ENCODE results near the gene ORC6.

ORC6 gene

GRCh38 chr16:46719528-46719927 is 30.1 kb downstream of the ORC6 start:
- Histone ChIP-seq H3K36me3 (ENCODE audit: insufficient read depth, low read length) (no peaks in the 10 kb centered on the region), H3K9me2 (ENCODE audit: low read depth, low read length) (no peaks in the 10 kb centered on the region)
- TF ChIP-seq, protein P1, sequence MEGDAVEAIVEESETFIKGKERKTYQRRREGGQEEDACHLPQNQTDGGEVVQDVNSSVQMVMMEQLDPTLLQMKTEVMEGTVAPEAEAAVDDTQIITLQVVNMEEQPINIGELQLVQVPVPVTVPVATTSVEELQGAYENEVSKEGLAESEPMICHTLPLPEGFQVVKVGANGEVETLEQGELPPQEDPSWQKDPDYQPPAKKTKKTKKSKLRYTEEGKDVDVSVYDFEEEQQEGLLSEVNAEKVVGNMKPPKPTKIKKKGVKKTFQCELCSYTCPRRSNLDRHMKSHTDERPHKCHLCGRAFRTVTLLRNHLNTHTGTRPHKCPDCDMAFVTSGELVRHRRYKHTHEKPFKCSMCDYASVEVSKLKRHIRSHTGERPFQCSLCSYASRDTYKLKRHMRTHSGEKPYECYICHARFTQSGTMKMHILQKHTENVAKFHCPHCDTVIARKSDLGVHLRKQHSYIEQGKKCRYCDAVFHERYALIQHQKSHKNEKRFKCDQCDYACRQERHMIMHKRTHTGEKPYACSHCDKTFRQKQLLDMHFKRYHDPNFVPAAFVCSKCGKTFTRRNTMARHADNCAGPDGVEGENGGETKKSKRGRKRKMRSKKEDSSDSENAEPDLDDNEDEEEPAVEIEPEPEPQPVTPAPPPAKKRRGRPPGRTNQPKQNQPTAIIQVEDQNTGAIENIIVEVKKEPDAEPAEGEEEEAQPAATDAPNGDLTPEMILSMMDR (IDR thresholded peaks at IDR 0.05; ENCODE audit: low read length) = no peak
- no peak for TF ChIP-seq EZH2 (IDR thresholded peaks at IDR 0.05; ENCODE audit: borderline replicate concordance, low read length)

DNA sequence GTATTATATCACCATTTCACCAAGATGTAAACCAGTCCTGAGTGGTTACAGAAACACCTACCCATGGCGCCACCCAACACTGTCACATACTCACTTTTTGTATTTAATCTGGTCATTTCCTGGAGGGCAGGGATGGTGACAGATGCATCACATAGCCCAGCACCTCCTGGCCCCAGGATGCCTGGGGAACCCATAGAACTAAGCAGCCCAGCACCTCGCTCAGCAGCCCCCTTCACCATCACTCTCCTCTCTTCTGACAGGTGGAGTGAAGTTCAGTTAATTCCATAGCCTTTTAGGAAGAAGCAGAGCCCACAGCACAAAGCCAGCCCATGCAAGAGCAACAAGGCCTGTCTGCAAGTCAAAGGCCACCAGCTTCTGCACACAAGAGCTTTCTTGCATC is 31.2 kb downstream of the ORC6 start:
- H3K79me2 ChIP-seq (ENCODE audit: insufficient read depth, low read length) = no peaks in the 10 kb centered on the region

More at GRCh38 chr16:46719528-46719927, 30.1 kb downstream of the ORC6 start:
- Histone ChIP-seq H3K4me2 (ENCODE audit: low read length) (no peak overlapping the region), H3K9me3 (ENCODE audit: low read length) (peaks cover 3% of the 10 kb centered on the region), H3F3A (ENCODE audit: insufficient read depth, low read length) (no peaks in the 10 kb centered on the region), H2AFZ (ENCODE audit: low read length) (no peak overlapping the region), H3K4me1 (ENCODE audit: insufficient read depth, low read length, severe bottlenecking) (peaks cover 29% of the 10 kb centered on the region), H3K27ac (ENCODE audit: low read depth, low read length, poor library complexity, severe bottlenecking) (no peak overlapping the region), H4K20me1 (ENCODE audit: insufficient read depth, low read length) (no peaks in the 10 kb centered on the region), H3K9ac (ENCODE audit: low read length) (no peak overlapping the region), H3K4me3 (ENCODE audit: low read depth, low read length, poor library complexity, severe bottlenecking) (no peak overlapping the region), H3K79me2 (ENCODE audit: insufficient read depth, low read length) (no peaks in the 10 kb centered on the region), H3K27me3 (ENCODE audit: insufficient read depth, low read length) (no peaks in the 10 kb centered on the region)

DNA sequence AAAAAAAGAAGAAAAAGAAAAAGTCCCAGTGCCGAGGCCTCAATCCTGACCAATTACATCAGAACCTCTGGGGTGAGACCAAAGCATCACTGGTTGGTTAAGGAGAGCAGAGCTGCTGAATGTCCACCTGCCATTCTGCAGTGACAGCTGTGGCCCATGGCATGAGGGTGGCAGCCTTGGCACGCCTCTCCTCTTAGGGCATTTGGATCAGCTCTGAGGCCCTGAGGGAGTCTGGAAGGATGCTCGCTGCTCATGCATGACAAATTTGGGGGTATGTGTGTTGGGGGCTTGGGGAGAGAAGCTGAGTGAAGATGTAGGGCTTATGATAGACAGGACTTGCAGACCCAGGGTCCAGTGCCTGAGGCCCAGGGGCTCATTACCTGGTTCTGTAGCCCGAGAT is 32.4 kb downstream of the ORC6 start:
- no peak overlapping the region for H3K4me3 ChIP-seq (ENCODE audit: low read depth, low read length, poor library complexity, severe bottlenecking)
- H3K79me2 ChIP-seq (ENCODE audit: insufficient read depth, low read length) = no peaks in the 10 kb centered on the region
- no peaks in the 10 kb centered on the region; the same call in 1 of the 2 replicates for H3K36me3 ChIP-seq (ENCODE audit: insufficient read depth, low read length)
- H3F3A ChIP-seq (ENCODE audit: insufficient read depth, low read length) = no peaks in the 10 kb centered on the region
- H3K9ac ChIP-seq (ENCODE audit: low read length) = no peak overlapping the region
- H4K20me1 ChIP-seq (ENCODE audit: insufficient read depth, low read length) = no peaks in the 10 kb centered on the region
- no peaks in the 10 kb centered on the region for H3K9me2 ChIP-seq (ENCODE audit: low read depth, low read length)
- H2AFZ ChIP-seq (ENCODE audit: low read length) = no peak overlapping the region
- no peak overlapping the region for H3K27ac ChIP-seq (ENCODE audit: low read depth, low read length, poor library complexity, severe bottlenecking)
- no peak overlapping the region for H3K4me2 ChIP-seq (ENCODE audit: low read length)
- TF ChIP-seq, protein P1 (IDR thresholded peaks at IDR 0.05; ENCODE audit: low read length) = no peak
- no peak for TF ChIP-seq EZH2 (IDR thresholded peaks at IDR 0.05; ENCODE audit: borderline replicate concordance, low read length)
- peaks cover 4% of the 10 kb centered on the region for H3K9me3 ChIP-seq (ENCODE audit: low read length)
- no peaks in the 10 kb centered on the region for H3K27me3 ChIP-seq (ENCODE audit: insufficient read depth, low read length)
- peaks cover 13% of the 10 kb centered on the region for H3K4me1 ChIP-seq (ENCODE audit: insufficient read depth, low read length, severe bottlenecking)

More for the DNA sequence above, 31.2 kb downstream of the ORC6 start:
- H3K9me2 ChIP-seq (ENCODE audit: low read depth, low read length) = no peaks in the 10 kb centered on the region
- H2AFZ ChIP-seq (ENCODE audit: low read length) = no peak overlapping the region
- H3F3A ChIP-seq (ENCODE audit: insufficient read depth, low read length) = no peaks in the 10 kb centered on the region
- no peaks in the 10 kb centered on the region for H4K20me1 ChIP-seq (ENCODE audit: insufficient read depth, low read length)
- no peak overlapping the region for H3K9ac ChIP-seq (ENCODE audit: low read length)
- TF ChIP-seq EZH2 (IDR thresholded peaks at IDR 0.05; ENCODE audit: borderline replicate concordance, low read length) = no peak
- TF ChIP-seq, protein P1 (IDR thresholded peaks at IDR 0.05; ENCODE audit: low read length) = no peak
- H3K4me1 ChIP-seq (ENCODE audit: insufficient read depth, low read length, severe bottlenecking) = peaks cover 26% of the 10 kb centered on the region
- no peak overlapping the region for H3K4me3 ChIP-seq (ENCODE audit: low read depth, low read length, poor library complexity, severe bottlenecking)
- H3K27ac ChIP-seq (ENCODE audit: low read depth, low read length, poor library complexity, severe bottlenecking) = no peak overlapping the region
- H3K4me2 ChIP-seq (ENCODE audit: low read length) = no peak overlapping the region
- no peaks in the 10 kb centered on the region for H3K27me3 ChIP-seq (ENCODE audit: insufficient read depth, low read length)
- no peaks in the 10 kb centered on the region; the same call in 1 of the 2 replicates for H3K36me3 ChIP-seq (ENCODE audit: insufficient read depth, low read length)
- H3K9me3 ChIP-seq (ENCODE audit: low read length) = peaks cover 4% of the 10 kb centered on the region

All from OCI-LY1 (cell line).